ENCODE measurements around the gene CFAP299.

GRCh38 chr4:80922941-80923340 is 587.4 kb downstream of the CFAP299 start:
- TF ChIP-seq CTCF (IDR thresholded peaks at IDR 0.05) (no peak), POLR2A (IDR thresholded peaks at IDR 0.05) (no peak)
